SK-N-SH (cell line): ENCODE data around the gene ARHGAP1. TPM values are rescaled to one million over a fixed set of nuclear protein-coding genes. Genes with fewer than 3 reads are reported as not detected.
"Not testable (repeated sequence)": the region's sequence is repeated elsewhere in the genome, so short reads cannot be mapped to it uniquely, and the experiment has no call there.

ENCODE experiments used
- CTCF ChIA-PET: fragments of 300-600, 350-600 bp; formaldehyde crosslinking; extraction: SDS; loops from one replicate; lab custom pipeline; 2021; lab: Yijun Ruan, JAX
- POLR2A ChIA-PET: fragments of 350-600 bp; sonication (Branson Sonifier 250); formaldehyde crosslinking; extraction: SDS; loops from one replicate; lab custom pipeline; 2020; ENCODE audit warnings: antibody characterized with exemption, inconsistent platforms; lab: Yijun Ruan, JAX
- DNase-seq: peaks from one replicate; pipeline ENCODE4 v3.0.0; 2012
- H2AFZ ChIP-seq: fragments of 200-600 bp; sonication (generic); 2 replicates; pipeline ENCODE4 v1.8.1; 2016; ENCODE audit warnings: antibody characterized with exemption, mild to moderate bottlenecking, low read depth
- H3F3A ChIP-seq: fragments of 200-600 bp; sonication (generic); replicated peaks from 2 replicates; pipeline ENCODE3; 2016; ENCODE audit warnings: antibody characterized with exemption, mild to moderate bottlenecking; ENCODE audit not compliant: insufficient read depth
- H3K27ac ChIP-seq, 2 experiments: fragments of 200-500 bp in 1 of 2; fragments of 200-600 bp in 1 of 2; sonication (Bioruptor generic) in 1 of 2; sonication (generic), shearing (Covaris generic) in 1 of 2; 2 replicates each; pipeline versions ENCODE4 v1.5.1 to v1.6.1; 2014 to 2016; ENCODE audit warnings: low read depth in 2 of 2, inconsistent platforms in 1 of 2, low read length in 1 of 2, mild to moderate bottlenecking in 1 of 2, mixed read lengths in 1 of 2
- H3K27me3 ChIP-seq: fragments of 200-600 bp; sonication (generic), shearing (Covaris generic); 2 replicates; pipeline ENCODE4 v1.6.1; 2016; ENCODE audit warnings: mixed run types; ENCODE audit not compliant: insufficient read depth
- H3K36me3 ChIP-seq, 2 experiments: fragments of 200-500 bp in 1 of 2; fragments of 200-600 bp in 1 of 2; sonication (Bioruptor generic) in 1 of 2; sonication (generic) in 1 of 2; replicated peaks in 1 of 2; 2 replicates each; pipeline versions ENCODE3 to v1.5.1; 2014 to 2016; ENCODE audit warnings: low read length in 1 of 2, mild to moderate bottlenecking in 1 of 2; ENCODE audit not compliant: insufficient read depth in 2 of 2, control insufficient read depth in 1 of 2
- H3K4me1 ChIP-seq, 2 experiments: fragments of 200-500 bp in 1 of 2; fragments of 200-600 bp in 1 of 2; sonication (Bioruptor generic) in 1 of 2; sonication (generic), shearing (Covaris generic) in 1 of 2; 2 replicates each; pipeline versions ENCODE4 v1.5.1 to v1.6.1; 2014 to 2016; ENCODE audit warnings: low read depth in 1 of 2, low read length in 1 of 2, mixed run types in 1 of 2; ENCODE audit not compliant: insufficient read depth in 2 of 2, control insufficient read depth in 1 of 2
- H3K4me2 ChIP-seq: fragments of 200-600 bp; sonication (generic), shearing (Covaris generic); 2 replicates; pipeline ENCODE4 v1.6.1; 2017; ENCODE audit warnings: mixed run types
- H3K4me3 ChIP-seq, 2 experiments: fragments of 200-500 bp in 1 of 2; fragments of 200-600 bp in 1 of 2; sonication (Bioruptor generic) in 1 of 2; sonication (generic), shearing (Covaris generic) in 1 of 2; 2 replicates each; pipeline versions ENCODE4 v1.5.1 to v1.8.1; 2014 to 2016; ENCODE audit warnings: low read depth in 2 of 2, inconsistent platforms in 1 of 2, low read length in 1 of 2, mild to moderate bottlenecking in 1 of 2, mixed read lengths in 1 of 2, moderate library complexity in 1 of 2
- H3K79me2 ChIP-seq: fragments of 200-600 bp; sonication (generic); 2 replicates; pipeline ENCODE4 v1.8.1; 2017; ENCODE audit warnings: mild to moderate bottlenecking; ENCODE audit not compliant: insufficient read depth
- H3K9ac ChIP-seq: fragments of 200-600 bp; sonication (generic); 2 replicates; pipeline ENCODE4 v1.6.1; 2017; ENCODE audit warnings: mixed run types
- H3K9me2 ChIP-seq: fragments of 200-600 bp; sonication (generic); 2 replicates; pipeline ENCODE4 v1.6.1; 2017; ENCODE audit warnings: mixed run types
- H3K9me3 ChIP-seq: fragments of 200-600 bp; sonication (generic); 2 replicates; pipeline ENCODE4 v1.6.1; 2017; ENCODE audit warnings: mixed run types, mild to moderate bottlenecking, moderate library complexity
- H4K20me1 ChIP-seq: fragments of 200-600 bp; sonication (generic); 2 replicates; pipeline ENCODE4 v1.6.1; 2017; ENCODE audit warnings: mild to moderate bottlenecking, mixed run types; ENCODE audit not compliant: insufficient read depth
- EP300 ChIP-seq, 2 experiments: IDR thresholded peaks; 2 replicates each; pipeline versions ENCODE4 v1.4.0 to v1.6.1; 2012; ENCODE audit warnings: borderline replicate concordance in 1 of 2, low read depth in 1 of 2, low read length in 1 of 2
- EZH2phosphoT487 ChIP-seq: fragments of 200-600 bp; sonication (generic); IDR thresholded peaks from 2 replicates; pipeline ENCODE4 v1.6.1; 2017; ENCODE audit warnings: low read depth, mixed run types, mild to moderate bottlenecking, antibody characterized with exemption, moderate library complexity, borderline replicate concordance
- FOSL2 ChIP-seq: IDR thresholded peaks from 2 replicates; pipeline ENCODE4 v1.4.0; 2012; ENCODE audit warnings: low read depth, mild to moderate bottlenecking, moderate library complexity, borderline replicate concordance
- FOXM1 ChIP-seq: IDR thresholded peaks from 2 replicates; pipeline ENCODE4 v1.4.0; 2012; ENCODE audit warnings: low read depth, mild to moderate bottlenecking
- JUND ChIP-seq: IDR thresholded peaks from 2 replicates; pipeline ENCODE4 v1.4.0; 2012
- MEF2A ChIP-seq: IDR thresholded peaks from 2 replicates; pipeline ENCODE4 v1.4.0; 2012; ENCODE audit warnings: low read depth, borderline replicate concordance
- NFIC ChIP-seq: IDR thresholded peaks from 2 replicates; pipeline ENCODE4 v1.4.0; 2012; ENCODE audit warnings: borderline replicate concordance
- RAD21 ChIP-seq: IDR thresholded peaks from 2 replicates; pipeline ENCODE4 v1.6.1; 2012; ENCODE audit warnings: mild to moderate bottlenecking, low read length
- RCOR1 ChIP-seq: fragments of 150-350 bp; IDR thresholded peaks from 2 replicates; pipeline ENCODE4 v1.6.1; 2017; ENCODE audit warnings: antibody characterized with exemption, low read length
- SIN3A ChIP-seq: IDR thresholded peaks from 2 replicates; pipeline ENCODE4 v1.6.1; 2012; ENCODE audit warnings: low read depth, mild to moderate bottlenecking, low read length, moderate library complexity, borderline replicate concordance
- TCF12 ChIP-seq: IDR thresholded peaks from 2 replicates; pipeline ENCODE4 v1.4.0; 2012
- TEAD4 ChIP-seq: IDR thresholded peaks from 2 replicates; pipeline ENCODE4 v1.4.0; 2012; ENCODE audit warnings: mild to moderate bottlenecking, borderline replicate concordance; ENCODE audit not compliant: insufficient read depth
- WGBS: methylation state at CpG from one replicate; pipeline ENCODE4 v1.1.6; 2017; ENCODE audit warnings: low lambda C conversion rate; 5-methylcytosine and 5-hydroxymethylcytosine counted together
- polyA plus RNA-seq, 3 experiments: library from polyadenylated mRNA; depleted of rRNA; stranded (reverse); fragments of >200 nt; gene quantifications; 2 replicates each; pipeline ENCODE4 v1.2.3, GENCODE V29; 2012
- TF ChIP-seq, protein P1 (sequence below): IDR thresholded peaks from 2 replicates; pipeline ENCODE4 v1.4.0; 2012; ENCODE audit warnings: low read depth, borderline replicate concordance
- TF ChIP-seq, protein P2 (sequence below): IDR thresholded peaks from 2 replicates; pipeline ENCODE4 v1.4.0; 2012; ENCODE audit warnings: low read depth
- TF ChIP-seq, protein P3 (sequence below): IDR thresholded peaks from 2 replicates; pipeline ENCODE4; 2012

ARHGAP1 gene
- polyA plus RNA-seq, 1 of the 3 experiments (the other 2 are of a cell fraction) = 27.1 TPM

DNA sequence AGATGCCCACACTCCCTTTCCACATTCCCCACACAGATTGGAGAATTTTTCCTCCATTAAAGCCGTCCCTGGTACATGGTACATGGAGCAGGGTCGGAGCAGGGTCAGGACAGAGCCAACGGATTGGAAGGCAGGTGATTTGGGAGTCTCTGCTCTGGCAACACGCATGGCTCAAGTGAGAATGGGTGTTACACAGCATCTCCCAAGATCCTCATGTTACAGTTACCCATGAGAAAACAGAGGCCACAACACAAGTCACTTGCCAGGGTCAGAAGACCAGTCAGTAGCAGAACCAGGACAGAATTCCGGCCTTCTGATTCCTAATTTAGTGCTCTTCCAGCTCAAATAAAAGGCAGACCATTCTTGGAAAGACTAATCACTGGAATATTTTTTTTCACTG, 10.9 kb upstream of the ARHGAP1 start:
- ChIA-PET POLR2A (no interaction called here), CTCF (no interaction called here)
- DNase-seq = no peak
- no peaks in the 10 kb centered on the region for H3K27me3 ChIP-seq
- no peak overlapping the region for H3K4me3 ChIP-seq
- no peaks in the 10 kb centered on the region for H3K79me2 ChIP-seq
- peaks cover 3 to 7% of the 10 kb centered on the region in 2 experiments for H3K36me3 ChIP-seq
- H3F3A ChIP-seq = peaks cover 47% of the 10 kb centered on the region
- peak overlapping the region; percentile 66 for H3K4me2 ChIP-seq
- H3K9me2 ChIP-seq = no peaks in the 10 kb centered on the region
- peak overlapping the region; percentile 15 for H2AFZ ChIP-seq
- H4K20me1 ChIP-seq = no peaks in the 10 kb centered on the region
- 79% methylated on average over 4 of the region's 5 CpGs for WGBS
- peak overlapping the region in 1 of 2 experiments; percentile 94; a peak in 2 of 4 replicates for H3K27ac ChIP-seq
- TF ChIP-seq SIN3A (no peak), RAD21 (no peak), FOXM1 (no peak), TEAD4 (no peak), NFIC (no peak), EP300 (IDR thresholded peaks at IDR 0.05; ENCODE audit: borderline replicate concordance in 1 of 2, low read depth in 1 of 2, low read length in 1 of 2) (no peak)
- peaks cover 0 to 15% of the 10 kb centered on the region in 2 experiments; a peak in 2 of 4 replicates for H3K4me1 ChIP-seq
- peak overlapping the region; percentile 48; the same call in 1 of the 2 replicates for H3K9ac ChIP-seq
- H3K9me3 ChIP-seq = no peaks in the 10 kb centered on the region

DNA sequence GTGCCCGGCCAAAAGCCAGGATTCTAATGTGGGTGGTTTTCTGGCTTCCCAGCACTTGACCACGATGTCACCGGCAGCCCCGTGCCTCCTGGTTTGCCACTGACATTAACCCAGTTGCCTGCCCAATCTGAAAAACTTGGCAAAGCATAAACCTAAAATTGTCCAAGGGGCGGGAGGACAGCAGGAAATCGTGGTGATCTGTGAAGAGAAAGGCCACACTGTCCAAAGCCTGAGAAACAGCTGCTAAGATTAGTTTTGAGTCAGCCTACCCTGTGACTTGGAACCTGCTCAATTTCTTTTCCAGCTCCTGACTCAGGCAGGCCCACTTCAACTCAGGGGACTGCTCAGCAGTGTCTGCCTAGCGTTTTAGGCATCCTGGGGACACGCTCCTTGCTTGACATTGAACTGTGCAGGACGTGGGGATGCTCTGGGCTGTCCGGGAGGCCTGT, 10.4 kb upstream of the ARHGAP1 start:
- peaks cover 0 to 15% of the 10 kb centered on the region in 2 experiments; a peak in 2 of 4 replicates for H3K4me1 ChIP-seq
- 39% methylated on average over 5 of the region's 10 CpGs for WGBS
- H3K9me2 ChIP-seq = no peaks in the 10 kb centered on the region
- peaks cover 3 to 9% of the 10 kb centered on the region in 2 experiments for H3K36me3 ChIP-seq
- H3K9ac ChIP-seq = peak overlapping the region; percentile 48; the same call in 1 of the 2 replicates
- peak overlapping the region; percentile 66 for H3K4me2 ChIP-seq
- no peaks in the 10 kb centered on the region for H3K27me3 ChIP-seq
- peak overlapping the region; percentile 49; the same call in 1 of the 2 replicates for H2AFZ ChIP-seq
- POLR2A ChIA-PET = no interaction called here
- DNase-seq = no peak
- H3F3A ChIP-seq = peaks cover 47% of the 10 kb centered on the region
- CTCF ChIA-PET = no interaction called here
- H3K4me3 ChIP-seq = no peak overlapping the region
- no peaks in the 10 kb centered on the region; the same call in 1 of the 2 replicates for H3K79me2 ChIP-seq
- peak; percentile 43; the same call in 1 of the 2 replicates for TF ChIP-seq MEF2A
- TF ChIP-seq FOSL2 = peak; percentile 10; the same call in 1 of the 2 replicates
- peak; percentile 64; the same call in 1 of the 2 replicates for TF ChIP-seq TCF12
- TF ChIP-seq, protein P1, sequence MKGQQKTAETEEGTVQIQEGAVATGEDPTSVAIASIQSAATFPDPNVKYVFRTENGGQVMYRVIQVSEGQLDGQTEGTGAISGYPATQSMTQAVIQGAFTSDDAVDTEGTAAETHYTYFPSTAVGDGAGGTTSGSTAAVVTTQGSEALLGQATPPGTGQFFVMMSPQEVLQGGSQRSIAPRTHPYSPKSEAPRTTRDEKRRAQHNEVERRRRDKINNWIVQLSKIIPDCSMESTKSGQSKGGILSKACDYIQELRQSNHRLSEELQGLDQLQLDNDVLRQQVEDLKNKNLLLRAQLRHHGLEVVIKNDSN = no peak
- TF ChIP-seq, protein P2, sequence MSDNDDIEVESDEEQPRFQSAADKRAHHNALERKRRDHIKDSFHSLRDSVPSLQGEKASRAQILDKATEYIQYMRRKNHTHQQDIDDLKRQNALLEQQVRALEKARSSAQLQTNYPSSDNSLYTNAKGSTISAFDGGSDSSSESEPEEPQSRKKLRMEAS = peak; percentile 76
- 0 out of 2 replicates have a peak, but pooled peaks have one; percentile 23 for TF ChIP-seq JUND
- TF ChIP-seq EZH2phosphoT487 = no peak
- TF ChIP-seq, protein P3, sequence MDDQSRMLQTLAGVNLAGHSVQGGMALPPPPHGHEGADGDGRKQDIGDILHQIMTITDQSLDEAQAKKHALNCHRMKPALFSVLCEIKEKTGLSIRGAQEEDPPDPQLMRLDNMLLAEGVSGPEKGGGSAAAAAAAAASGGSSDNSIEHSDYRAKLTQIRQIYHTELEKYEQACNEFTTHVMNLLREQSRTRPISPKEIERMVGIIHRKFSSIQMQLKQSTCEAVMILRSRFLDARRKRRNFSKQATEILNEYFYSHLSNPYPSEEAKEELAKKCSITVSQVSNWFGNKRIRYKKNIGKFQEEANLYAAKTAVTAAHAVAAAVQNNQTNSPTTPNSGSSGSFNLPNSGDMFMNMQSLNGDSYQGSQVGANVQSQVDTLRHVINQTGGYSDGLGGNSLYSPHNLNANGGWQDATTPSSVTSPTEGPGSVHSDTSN = 0 out of 2 replicates have a peak, but pooled peaks have one; percentile 17
- peak; percentile 56; the same call in 1 of the 2 replicates for TF ChIP-seq NFIC
- no peak for TF ChIP-seq RCOR1
- H4K20me1 ChIP-seq = no peaks in the 10 kb centered on the region
- H3K27ac ChIP-seq = peak overlapping the region in 1 of 2 experiments; percentile 94; a peak in 2 of 4 replicates
- H3K9me3 ChIP-seq = no peaks in the 10 kb centered on the region

DNA sequence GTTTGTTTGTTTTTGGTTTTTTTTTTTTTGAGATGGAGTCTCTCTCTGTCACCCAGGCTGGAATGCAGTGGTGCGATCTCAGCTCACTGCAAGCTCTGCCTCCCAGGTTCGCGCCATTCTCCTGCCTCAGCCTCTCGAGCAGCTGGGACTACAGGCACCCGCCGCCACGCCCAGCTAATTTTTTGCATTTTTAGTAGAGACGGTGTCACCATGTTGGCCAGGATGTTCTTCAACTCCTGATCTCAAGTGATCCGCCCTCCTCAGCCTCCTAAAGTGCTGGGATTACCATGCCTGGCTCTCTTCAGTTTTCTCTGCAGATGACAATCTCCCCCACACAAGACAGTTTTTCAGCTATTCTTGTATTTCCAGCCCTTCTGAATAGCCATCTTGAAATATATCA, 8.9 kb upstream of the ARHGAP1 start:
- CTCF ChIA-PET, H3K79me2 ChIP-seq, H4K20me1 ChIP-seq, H3K27me3 ChIP-seq, H2AFZ ChIP-seq, H3K9me3 ChIP-seq, H3K4me2 ChIP-seq, H3K9me2 ChIP-seq, DNase-seq, POLR2A ChIA-PET, H3K9ac ChIP-seq, H3K4me3 ChIP-seq: not testable (repeated sequence)
- Histone ChIP-seq H3K36me3 (peaks cover 3 to 24% of the 10 kb centered on the region in 2 experiments), H3F3A (peaks cover 40% of the 10 kb centered on the region), H3K27ac (peak overlapping the region in 1 of 2 experiments; percentile 94; a peak in 1 of 4 replicates), H3K4me1 (peaks cover 0 to 11% of the 10 kb centered on the region in 2 experiments; a peak in 2 of 4 replicates)
- WGBS = 92% methylated on average over 9 of the region's 9 CpGs
